Activated naive CD4-positive, alpha-beta T cell treated with anti-CD3 and anti-CD28 coated beads, Interleukin-2, amount 50 U/mL, for 72 hours (primary cell): ENCODE measurements around the gene CSNK2B. TPM values are rescaled to one million over a fixed set of nuclear protein-coding genes. Genes with fewer than 3 reads are reported as not detected.

ENCODE experiments used
- ATAC-seq, 2 donors: fragments of 150-1000 bp; cut with Tn5 transposase; 2 replicates each; pipeline ENCODE4 v1.10.0; 2021; ENCODE audit warnings: mild to moderate bottlenecking in 2 of 2, moderate library complexity in 2 of 2
- DNase-seq, 2 donors: peaks; one replicate each; pipeline ENCODE4 v3.0.0; 2021 to 2022; ENCODE audit warnings: low spot score in 2 of 2
- H3K27ac Mint-ChIP-seq, 2 donors: one replicate each; pipeline ENCODE4 v1.8.0; 2022; ENCODE audit warnings: mild to moderate bottlenecking in 2 of 2, mixed read lengths in 2 of 2
- H3K36me3 Mint-ChIP-seq, 2 donors: one replicate each; pipeline ENCODE4 v1.8.0; 2022; ENCODE audit warnings: mixed read lengths in 2 of 2
- H3K9me3 Mint-ChIP-seq, 2 donors: one replicate each; pipeline ENCODE4 v1.8.0; 2022; ENCODE audit warnings: mixed read lengths in 2 of 2
- total RNA-seq, 2 donors: library from RNA; stranded (reverse); gene quantifications; one replicate each; pipeline ENCODE4 v1.2.3, GENCODE V29; 2022

CSNK2B gene
- total RNA-seq, 2 donors from 2014 or later: 242 to 251 TPM

GRCh38 chr6:31632279-31632946 lies 33.5 kb upstream of the CSNK2B start:
- H3K9me3 Mint-ChIP-seq: no peaks in the 10 kb centered on the region
- ATAC-seq: no peak
- peaks cover 24 to 33% of the 10 kb centered on the region in 2 donors for H3K36me3 Mint-ChIP-seq
- H3K27ac Mint-ChIP-seq: peak overlapping the region; percentile 68 to 80
- DNase-seq: no peak

GRCh38 chr6:31633447-31633846 lies 32.4 kb upstream of the CSNK2B start:
- no peak for DNase-seq
- Mint-ChIP-seq H3K9me3 (no peaks in the 10 kb centered on the region), H3K36me3 (peaks cover 19 to 27% of the 10 kb centered on the region in 2 donors), H3K27ac (no peak overlapping the region)
- no peak for ATAC-seq

- no peaks in the 10 kb centered on the region for H3K9me3 Mint-ChIP-seq
- ATAC-seq: no peak
- peaks cover 19 to 27% of the 10 kb centered on the region in 2 donors for H3K36me3 Mint-ChIP-seq
- no peak for DNase-seq
- H3K27ac Mint-ChIP-seq: peak overlapping the region in 1 of 2 donors; percentile 5
Measured at GRCh38 chr6:31634131-31634530, 31.7 kb upstream of the CSNK2B start.

- H3K9me3 Mint-ChIP-seq: no peaks in the 10 kb centered on the region
- H3K27ac Mint-ChIP-seq: peak overlapping the region; percentile 24 to 63
- ATAC-seq (peak in 1 of 2 donors; percentile 5), DNase-seq (no peak)
- peaks cover 22% of the 10 kb centered on the region in 2 donors for H3K36me3 Mint-ChIP-seq
Measured at GRCh38 chr6:31634969-31635575, 30.8 kb upstream of the CSNK2B start.

- no peaks in the 10 kb centered on the region for H3K9me3 Mint-ChIP-seq
- peak in 1 of 2 donors; percentile 3 for ATAC-seq
- no peak for DNase-seq
- peak overlapping the region; percentile 13 to 70 for H3K27ac Mint-ChIP-seq
- peaks cover 10 to 17% of the 10 kb centered on the region in 2 donors for H3K36me3 Mint-ChIP-seq
Measured at GRCh38 chr6:31636698-31637596, 28.9 kb upstream of the CSNK2B start.

GRCh38 chr6:31639043-31639442 lies 26.8 kb upstream of the CSNK2B start:
- ATAC-seq (peak in 1 of 2 donors; percentile 3), DNase-seq (no peak)
- peak overlapping the region; percentile 36 to 85 for H3K27ac Mint-ChIP-seq
- H3K36me3 Mint-ChIP-seq: peaks cover 8 to 17% of the 10 kb centered on the region in 2 donors
- H3K9me3 Mint-ChIP-seq: no peaks in the 10 kb centered on the region

GRCh38 chr6:31639449-31639861 lies 26.4 kb upstream of the CSNK2B start:
- H3K27ac Mint-ChIP-seq: peak overlapping the region in 1 of 2 donors; percentile 85
- H3K9me3 Mint-ChIP-seq: no peaks in the 10 kb centered on the region
- ATAC-seq (peak; percentile 14 to 69), DNase-seq (no peak)
- peaks cover 5 to 17% of the 10 kb centered on the region in 2 donors for H3K36me3 Mint-ChIP-seq

GRCh38 chr6:31640612-31641011 lies 25.3 kb upstream of the CSNK2B start:
- H3K36me3 Mint-ChIP-seq: peaks cover 5 to 16% of the 10 kb centered on the region in 2 donors
- ATAC-seq (no peak), DNase-seq (no peak)
- peak overlapping the region; percentile 77 to 85 for H3K27ac Mint-ChIP-seq
- no peaks in the 10 kb centered on the region for H3K9me3 Mint-ChIP-seq

DNA sequence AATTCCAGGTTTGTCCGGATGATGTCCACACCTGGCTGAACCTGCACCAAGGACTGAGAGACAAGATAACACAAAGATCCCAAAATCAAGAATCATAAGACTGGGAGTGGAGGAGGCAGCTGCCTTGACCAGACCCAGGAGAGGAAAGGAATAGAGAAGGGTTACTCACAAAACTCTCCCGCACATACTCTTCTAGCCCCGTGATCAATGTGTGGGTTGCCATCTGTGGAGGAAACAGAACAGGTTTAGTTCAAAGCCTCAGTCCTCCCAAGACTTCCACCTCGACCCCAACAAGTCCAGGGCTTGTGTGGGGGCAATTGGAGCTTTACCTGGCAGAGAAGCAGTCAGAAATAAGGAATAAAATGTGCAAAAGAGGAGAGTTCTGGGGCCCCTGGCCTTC lies 24.5 kb upstream of the CSNK2B start:
- Mint-ChIP-seq H3K9me3 (no peaks in the 10 kb centered on the region), H3K27ac (peak overlapping the region; percentile 85 to 86), H3K36me3 (peaks cover 5 to 12% of the 10 kb centered on the region in 2 donors)
- DNase-seq: no peak
- ATAC-seq: no peak

GRCh38 chr6:31642798-31643570 lies 22.9 kb upstream of the CSNK2B start:
- DNase-seq: no peak
- Mint-ChIP-seq H3K27ac (peak overlapping the region; percentile 44 to 85), H3K9me3 (no peaks in the 10 kb centered on the region), H3K36me3 (peaks cover 8 to 9% of the 10 kb centered on the region in 2 donors)
- ATAC-seq: no peak

DNA sequence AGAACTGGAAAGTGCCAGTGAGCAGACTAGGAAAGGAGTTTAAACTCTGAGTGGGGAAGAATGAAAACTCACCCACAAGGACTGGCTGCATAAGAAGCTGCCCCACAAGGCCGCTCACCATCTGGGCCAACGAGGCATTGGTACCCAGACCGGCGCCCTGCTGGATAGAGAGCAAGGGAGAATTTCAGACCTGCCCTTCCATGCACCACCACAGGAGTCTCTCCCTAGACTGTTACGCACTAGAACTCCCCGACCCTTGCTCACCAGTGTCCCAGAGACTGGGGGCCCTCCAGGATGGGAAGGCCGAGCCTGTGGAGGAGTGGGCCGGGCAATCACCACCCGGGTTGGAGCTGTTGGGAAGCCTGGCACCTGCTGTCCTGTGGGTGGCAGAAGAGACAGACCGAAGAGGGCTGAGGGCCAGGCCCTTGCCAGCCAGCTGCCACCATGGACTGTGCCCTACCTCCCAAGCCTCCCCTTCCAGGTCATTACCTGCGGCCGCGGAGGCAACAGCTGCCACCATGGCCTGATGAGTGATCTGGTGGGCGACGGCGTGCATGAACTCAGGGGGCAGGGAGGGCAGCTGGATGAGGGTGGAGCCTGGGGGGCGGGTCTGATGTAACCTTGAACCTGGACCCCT lies 21.9 kb upstream of the CSNK2B start:
- ATAC-seq (no peak), DNase-seq (no peak)
- Mint-ChIP-seq H3K9me3 (no peaks in the 10 kb centered on the region), H3K27ac (peak overlapping the region in 1 of 2 donors; percentile 14), H3K36me3 (peaks cover 8 to 9% of the 10 kb centered on the region in 2 donors)

- no peak for DNase-seq
- ATAC-seq: no peak
- Mint-ChIP-seq H3K27ac (no peak overlapping the region), H3K36me3 (peaks cover 10 to 14% of the 10 kb centered on the region in 2 donors), H3K9me3 (no peaks in the 10 kb centered on the region)
Measured at GRCh38 chr6:31645325-31645724, 20.6 kb upstream of the CSNK2B start.

- Mint-ChIP-seq H3K27ac (peak overlapping the region; percentile 98 to 99), H3K9me3 (no peaks in the 10 kb centered on the region), H3K36me3 (peaks cover 26 to 41% of the 10 kb centered on the region in 2 donors)
- ATAC-seq (peak; percentile 62 to 79), DNase-seq (no peak)
Measured at GRCh38 chr6:31651602-31652191, 14.2 kb upstream of the CSNK2B start.

- peak; percentile 62 to 72 for ATAC-seq
- DNase-seq: no peak
- Mint-ChIP-seq H3K36me3 (peaks cover 22 to 49% of the 10 kb centered on the region in 2 donors), H3K27ac (peak overlapping the region; percentile 98 to 99), H3K9me3 (no peaks in the 10 kb centered on the region)
Measured at GRCh38 chr6:31652925-31653724, 12.8 kb upstream of the CSNK2B start.
